GM18526 (cell line): Measurements from ENCODE around the gene SHH.

Experiments
- POLR2A ChIP-seq: IDR thresholded peaks from 3 replicates; pipeline ENCODE4 v1.6.1; 2011; ENCODE audit not compliant: insufficient read length; ENCODE audit errors: extremely low read depth

SHH gene

GRCh38 chr7:155846936-155847335, 34.7 kb upstream of the SHH start:
- TF ChIP-seq POLR2A = no peak

GRCh38 chr7:155846156-155846555, 33.9 kb upstream of the SHH start:
- TF ChIP-seq POLR2A = no peak

GRCh38 chr7:155845226-155845625, 33.0 kb upstream of the SHH start:
- no peak for TF ChIP-seq POLR2A

GRCh38 chr7:155844526-155844925, 32.3 kb upstream of the SHH start:
- no peak for TF ChIP-seq POLR2A

GRCh38 chr7:155844019-155844453, 31.8 kb upstream of the SHH start:
- TF ChIP-seq POLR2A = no peak

- TF ChIP-seq POLR2A = no peak
These were observed 31.3 kb upstream of the SHH start for GRCh38 chr7:155843426-155844018.

GRCh38 chr7:155842496-155843265, 30.4 kb upstream of the SHH start:
- no peak for TF ChIP-seq POLR2A

- TF ChIP-seq POLR2A = no peak
These were observed 28.6 kb upstream of the SHH start for GRCh38 chr7:155840909-155841308.

GRCh38 chr7:155840262-155840885, 28.1 kb upstream of the SHH start:
- TF ChIP-seq POLR2A = no peak

GRCh38 chr7:155839461-155839860, 27.2 kb upstream of the SHH start:
- TF ChIP-seq POLR2A = no peak

GRCh38 chr7:155837126-155837479, 24.8 kb upstream of the SHH start:
- TF ChIP-seq POLR2A = no peak

GRCh38 chr7:155836216-155837125, 24.2 kb upstream of the SHH start:
- no peak for TF ChIP-seq POLR2A

GRCh38 chr7:155835446-155836215, 23.4 kb upstream of the SHH start:
- no peak for TF ChIP-seq POLR2A

- TF ChIP-seq POLR2A = no peak
These were observed 22.3 kb upstream of the SHH start for GRCh38 chr7:155834486-155835048.

GRCh38 chr7:155833651-155834050, 21.4 kb upstream of the SHH start:
- TF ChIP-seq POLR2A = no peak

- TF ChIP-seq POLR2A = no peak
These were observed 20.3 kb upstream of the SHH start for GRCh38 chr7:155832581-155832981.
